HCT116 (cell line): ENCODE data around the gene CD7. TPM values are rescaled to one million over a fixed set of nuclear protein-coding genes. Genes with fewer than 3 reads are reported as not detected.

Experiments
- ATAC-seq: fragments of 200-7000 bp; cut with Tn5 transposase; 2 replicates; pipeline ENCODE4 v1.9.1; 2020; ENCODE audit warnings: mild to moderate bottlenecking, moderate library complexity
- BruUV-seq: library from RNA; stranded (reverse); fragments of 400-500 nt; replicated peaks from 2 replicates; lab custom pipeline; 2021; lab: Mats Ljungman, UMichigan
- CTCF ChIA-PET: fragments of 300-600 bp; sonication (Branson Sonifier 250); formaldehyde crosslinking; loops from one replicate; lab custom pipeline; 2021; ENCODE audit warnings: antibody characterized with exemption; lab: Charles Lee
- POLR2A ChIA-PET: fragments of 300-600, 350-600 bp; sonication (Branson Sonifier 250); formaldehyde crosslinking; loops from one replicate; lab custom pipeline; 2021; ENCODE audit warnings: antibody characterized with exemption; lab: Charles Lee
- RAD21 ChIA-PET, 2 experiments: fragments of 300-600 bp; sonication (Branson Sonifier 250); formaldehyde crosslinking; loops; one replicate each; lab custom pipeline; 2023; ENCODE audit warnings: low total read pairs in 2 of 2; ENCODE audit not compliant: uncharacterized antibody in 2 of 2, unreplicated experiment in 2 of 2, low non-redundant PET in 1 of 2; lab: Charles Lee
- DNase-seq: peaks from one replicate; pipeline ENCODE4 v3.0.0-alpha.2; 2010; ENCODE audit warnings: low read depth, low spot score
- H2AFZ ChIP-seq: fragments of 200-600 bp; shearing (Covaris generic), sonication (generic); 2 replicates; pipeline ENCODE4 v1.6.1; 2017; ENCODE audit warnings: low read depth, mixed run types, mixed read lengths, antibody characterized with exemption, low read length; ENCODE audit not compliant: poor library complexity, severe bottlenecking
- H3K27ac ChIP-seq: 2 replicates; pipeline ENCODE4 v1.5.1; 2012; ENCODE audit warnings: low read depth, low read length
- H3K27me3 ChIP-seq: fragments of 200-600 bp; sonication (generic); 2 replicates; pipeline ENCODE4 v1.6.1; 2016; ENCODE audit warnings: mixed run types, low read length, mixed read lengths; ENCODE audit not compliant: insufficient read depth
- H3K36me3 ChIP-seq, 2 experiments: fragments of 200-500 bp in 1 of 2; fragments of 200-600 bp in 1 of 2; sonication (Bioruptor generic) in 1 of 2; sonication (generic) in 1 of 2; 2 replicates each; pipeline versions ENCODE4 v1.5.1 to v1.6.1; 2014 to 2016; ENCODE audit warnings: low read length in 2 of 2, inconsistent platforms in 1 of 2, mixed read lengths in 1 of 2, mixed run types in 1 of 2; ENCODE audit not compliant: insufficient read depth in 2 of 2, control insufficient read depth in 1 of 2
- H3K4me1 ChIP-seq, 2 experiments: fragments of 200-600 bp in 1 of 2; sonication (generic) in 1 of 2; 2 replicates each; pipeline versions ENCODE4 v1.5.1 to v1.6.1; 2012 to 2017; ENCODE audit warnings: low read length in 2 of 2, inconsistent platforms in 1 of 2, mild to moderate bottlenecking in 1 of 2, mixed read lengths in 1 of 2, mixed run types in 1 of 2, moderate library complexity in 1 of 2; ENCODE audit not compliant: insufficient read depth in 2 of 2, control insufficient read depth in 1 of 2
- H3K4me2 ChIP-seq: fragments of 200-600 bp; sonication (generic); 2 replicates; pipeline ENCODE4 v1.6.1; 2017; ENCODE audit warnings: mixed run types, low read length, mixed read lengths
- H3K4me3 ChIP-seq, 2 experiments: fragments of 200-600 bp in 1 of 2; sonication (generic) in 1 of 2; replicated peaks in 1 of 2; 2 replicates each; pipeline ENCODE4 v1.5.1; 2011 to 2016; ENCODE audit warnings: low read length in 2 of 2, control low read depth in 1 of 2, low read depth in 1 of 2, mild to moderate bottlenecking in 1 of 2, mixed read lengths in 1 of 2, mixed run types in 1 of 2
- H3K79me2 ChIP-seq: fragments of 200-600 bp; sonication (generic); 2 replicates; pipeline ENCODE4 v1.6.1; 2017; ENCODE audit warnings: mild to moderate bottlenecking, mixed run types, low read length, moderate library complexity, mixed read lengths; ENCODE audit not compliant: insufficient read depth
- H3K9ac ChIP-seq: fragments of 200-600 bp; sonication (generic); 2 replicates; pipeline ENCODE4 v1.6.1; 2016; ENCODE audit warnings: low read length, mixed read lengths
- H3K9me2 ChIP-seq: fragments of 200-600 bp; sonication (generic), shearing (Covaris generic); 2 replicates; pipeline ENCODE4 v1.6.1; 2017; ENCODE audit warnings: mixed run types, mild to moderate bottlenecking, moderate library complexity; ENCODE audit not compliant: insufficient read depth
- H3K9me3 ChIP-seq, 2 experiments: fragments of 200-500 bp in 1 of 2; fragments of 200-600 bp in 1 of 2; sonication (Bioruptor generic) in 1 of 2; sonication (generic) in 1 of 2; 2 replicates each; pipeline ENCODE4 v1.6.1; 2014 to 2017; ENCODE audit warnings: low read length in 2 of 2, mixed read lengths in 2 of 2, inconsistent platforms in 1 of 2, low read depth in 1 of 2, mild to moderate bottlenecking in 1 of 2, mixed run types in 1 of 2, moderate library complexity in 1 of 2; ENCODE audit not compliant: control insufficient read depth in 1 of 2, insufficient read depth in 1 of 2
- H4K20me1 ChIP-seq: fragments of 200-600 bp; sonication (generic), shearing (Covaris generic); 2 replicates; pipeline ENCODE4 v1.6.1; 2017; ENCODE audit warnings: mixed run types, mild to moderate bottlenecking, moderate library complexity; ENCODE audit not compliant: insufficient read depth
- CBX3 ChIP-seq: IDR thresholded peaks from 2 replicates; pipeline ENCODE4 v1.6.1; 2012; ENCODE audit warnings: low read depth
- CEBPB ChIP-seq: IDR thresholded peaks from 2 replicates; pipeline ENCODE4 v1.6.1; 2012; ENCODE audit warnings: low read depth
- EGR1 ChIP-seq: IDR thresholded peaks from 2 replicates; pipeline ENCODE4 v1.6.1; 2012; ENCODE audit warnings: low read depth
- ELF1 ChIP-seq: IDR thresholded peaks from 2 replicates; pipeline ENCODE4 v1.6.1; 2012; ENCODE audit warnings: low read depth, borderline replicate concordance
- EZH2phosphoT487 ChIP-seq: fragments of 200-600 bp; IDR thresholded peaks from 2 replicates; pipeline ENCODE4 v1.6.1; 2018; ENCODE audit warnings: antibody characterized with exemption, borderline replicate concordance
- FOSL1 ChIP-seq: IDR thresholded peaks from 2 replicates; pipeline ENCODE4 v1.6.1; 2012; ENCODE audit warnings: low read depth
- JUND ChIP-seq: IDR thresholded peaks from 2 replicates; pipeline ENCODE4 v1.6.1; 2012
- SIN3A ChIP-seq: IDR thresholded peaks from 2 replicates; pipeline ENCODE4 v1.6.1; 2012; ENCODE audit warnings: low read depth
- SRF ChIP-seq: IDR thresholded peaks from 2 replicates; pipeline ENCODE4 v1.6.1; 2012; ENCODE audit warnings: low read depth
- TCF7L2 ChIP-seq: IDR thresholded peaks from 2 replicates; pipeline ENCODE4 v1.7.0; 2011; ENCODE audit warnings: borderline replicate concordance, inconsistent platforms; ENCODE audit not compliant: insufficient read depth, insufficient read length; ENCODE audit errors: extremely low read depth
- YY1 ChIP-seq: IDR thresholded peaks from 2 replicates; pipeline ENCODE4 v1.6.1; 2011; ENCODE audit warnings: low read length, low read depth, moderate library complexity, mild to moderate bottlenecking; ENCODE audit not compliant: insufficient replicate concordance; ENCODE audit errors: extremely low read depth
- ZNF274 ChIP-seq: fragments of 200-500 bp; sonication (Bioruptor generic); IDR thresholded peaks from 2 replicates; pipeline ENCODE4 v1.6.1; 2014; ENCODE audit warnings: mild to moderate bottlenecking, low read depth, low read length, inconsistent platforms
- intact Hi-C: fragments of 100-400 bp; cut with micrococcal nuclease; formaldehyde crosslinking; loops from 2 replicates; pipeline ENCODE4 v1.10.0; 2022
- total RNA-seq: library from RNA; stranded (reverse); gene quantifications from one replicate; pipeline ENCODE4 v1.2.1, GENCODE V29; 2021; ENCODE audit not compliant: unreplicated experiment
- TF ChIP-seq, protein P1 (sequence below): IDR thresholded peaks from 2 replicates; pipeline ENCODE4 v1.6.1; 2012
- TF ChIP-seq, protein P2 (sequence below), 3 experiments: fragments of 200-600 bp in 1 of 3; sonication (generic) in 1 of 3; IDR thresholded peaks in 2 of 3; conservative IDR thresholded peaks in 1 of 3; 2 replicates each; pipeline ENCODE4 v1.5.1; 2012 to 2017; ENCODE audit warnings: low read depth in 2 of 3, low read length in 2 of 3, antibody characterized with exemption in 1 of 3, borderline replicate concordance in 1 of 3, control low read depth in 1 of 3, mild to moderate bottlenecking in 1 of 3, mixed read lengths in 1 of 3, mixed run types in 1 of 3, moderate library complexity in 1 of 3; ENCODE audit not compliant: insufficient read depth in 1 of 3
- TF ChIP-seq, protein P3 (sequence below): IDR thresholded peaks from 2 replicates; pipeline ENCODE4 v1.6.1; 2012
- TF ChIP-seq, protein P4 (sequence below): IDR thresholded peaks from 2 replicates; pipeline ENCODE4 v1.6.1; 2012; ENCODE audit warnings: low read depth

The CD7 gene
- total RNA-seq, 1 experiment from 2014 or later = 0.61 TPM

DNA sequence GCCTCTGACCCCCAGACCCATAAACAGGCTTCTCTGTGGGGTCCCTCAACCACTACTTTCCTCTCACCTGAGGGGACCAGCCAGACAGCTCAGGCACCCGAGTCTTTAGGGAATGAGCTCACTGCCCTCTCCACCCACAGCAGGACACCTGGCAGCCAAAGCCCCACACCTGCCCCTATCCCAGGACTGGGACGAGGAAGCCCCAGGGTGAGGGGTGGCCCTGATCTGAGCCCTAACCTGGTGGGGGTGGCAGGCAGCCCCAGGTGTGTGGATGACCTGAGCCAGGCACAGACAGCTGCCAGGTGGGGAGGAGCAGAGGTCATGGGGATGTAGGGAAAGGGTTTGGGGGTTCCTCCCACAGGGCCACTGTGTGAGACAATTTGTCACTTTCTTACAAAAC is 40.0 kb upstream of the CD7 start:
- no peaks in the 10 kb centered on the region for H3K27me3 ChIP-seq
- no peaks in the 10 kb centered on the region for H3K79me2 ChIP-seq
- no peak overlapping the region for H3K4me2 ChIP-seq
- DNase-seq = no peak
- H3K9me2 ChIP-seq = no peaks in the 10 kb centered on the region
- H3K27ac ChIP-seq = no peak overlapping the region
- no peak for TF ChIP-seq SRF
- TF ChIP-seq, protein P1, sequence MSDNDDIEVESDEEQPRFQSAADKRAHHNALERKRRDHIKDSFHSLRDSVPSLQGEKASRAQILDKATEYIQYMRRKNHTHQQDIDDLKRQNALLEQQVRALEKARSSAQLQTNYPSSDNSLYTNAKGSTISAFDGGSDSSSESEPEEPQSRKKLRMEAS = no peak
- TF ChIP-seq ZNF274 = no peak
- no peak for TF ChIP-seq CEBPB
- TF ChIP-seq, protein P2, sequence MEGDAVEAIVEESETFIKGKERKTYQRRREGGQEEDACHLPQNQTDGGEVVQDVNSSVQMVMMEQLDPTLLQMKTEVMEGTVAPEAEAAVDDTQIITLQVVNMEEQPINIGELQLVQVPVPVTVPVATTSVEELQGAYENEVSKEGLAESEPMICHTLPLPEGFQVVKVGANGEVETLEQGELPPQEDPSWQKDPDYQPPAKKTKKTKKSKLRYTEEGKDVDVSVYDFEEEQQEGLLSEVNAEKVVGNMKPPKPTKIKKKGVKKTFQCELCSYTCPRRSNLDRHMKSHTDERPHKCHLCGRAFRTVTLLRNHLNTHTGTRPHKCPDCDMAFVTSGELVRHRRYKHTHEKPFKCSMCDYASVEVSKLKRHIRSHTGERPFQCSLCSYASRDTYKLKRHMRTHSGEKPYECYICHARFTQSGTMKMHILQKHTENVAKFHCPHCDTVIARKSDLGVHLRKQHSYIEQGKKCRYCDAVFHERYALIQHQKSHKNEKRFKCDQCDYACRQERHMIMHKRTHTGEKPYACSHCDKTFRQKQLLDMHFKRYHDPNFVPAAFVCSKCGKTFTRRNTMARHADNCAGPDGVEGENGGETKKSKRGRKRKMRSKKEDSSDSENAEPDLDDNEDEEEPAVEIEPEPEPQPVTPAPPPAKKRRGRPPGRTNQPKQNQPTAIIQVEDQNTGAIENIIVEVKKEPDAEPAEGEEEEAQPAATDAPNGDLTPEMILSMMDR (IDR thresholded peaks at IDR 0.05 in 2 of 3, conservative IDR thresholded peaks at IDR 0.05 in 1 of 3; ENCODE audit: borderline replicate concordance in 1 of 3, insufficient read depth in 1 of 3, low read depth in 2 of 3, low read length in 2 of 3) = no peak
- no peak for TF ChIP-seq ELF1
- TF ChIP-seq, protein P3, sequence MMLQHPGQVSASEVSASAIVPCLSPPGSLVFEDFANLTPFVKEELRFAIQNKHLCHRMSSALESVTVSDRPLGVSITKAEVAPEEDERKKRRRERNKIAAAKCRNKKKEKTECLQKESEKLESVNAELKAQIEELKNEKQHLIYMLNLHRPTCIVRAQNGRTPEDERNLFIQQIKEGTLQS = no peak
- no peak for TF ChIP-seq FOSL1
- no peak for TF ChIP-seq SIN3A
- TF ChIP-seq CBX3 = no peak
- TF ChIP-seq EZH2phosphoT487 = no peak
- no peak for TF ChIP-seq TCF7L2
- TF ChIP-seq, protein P4, sequence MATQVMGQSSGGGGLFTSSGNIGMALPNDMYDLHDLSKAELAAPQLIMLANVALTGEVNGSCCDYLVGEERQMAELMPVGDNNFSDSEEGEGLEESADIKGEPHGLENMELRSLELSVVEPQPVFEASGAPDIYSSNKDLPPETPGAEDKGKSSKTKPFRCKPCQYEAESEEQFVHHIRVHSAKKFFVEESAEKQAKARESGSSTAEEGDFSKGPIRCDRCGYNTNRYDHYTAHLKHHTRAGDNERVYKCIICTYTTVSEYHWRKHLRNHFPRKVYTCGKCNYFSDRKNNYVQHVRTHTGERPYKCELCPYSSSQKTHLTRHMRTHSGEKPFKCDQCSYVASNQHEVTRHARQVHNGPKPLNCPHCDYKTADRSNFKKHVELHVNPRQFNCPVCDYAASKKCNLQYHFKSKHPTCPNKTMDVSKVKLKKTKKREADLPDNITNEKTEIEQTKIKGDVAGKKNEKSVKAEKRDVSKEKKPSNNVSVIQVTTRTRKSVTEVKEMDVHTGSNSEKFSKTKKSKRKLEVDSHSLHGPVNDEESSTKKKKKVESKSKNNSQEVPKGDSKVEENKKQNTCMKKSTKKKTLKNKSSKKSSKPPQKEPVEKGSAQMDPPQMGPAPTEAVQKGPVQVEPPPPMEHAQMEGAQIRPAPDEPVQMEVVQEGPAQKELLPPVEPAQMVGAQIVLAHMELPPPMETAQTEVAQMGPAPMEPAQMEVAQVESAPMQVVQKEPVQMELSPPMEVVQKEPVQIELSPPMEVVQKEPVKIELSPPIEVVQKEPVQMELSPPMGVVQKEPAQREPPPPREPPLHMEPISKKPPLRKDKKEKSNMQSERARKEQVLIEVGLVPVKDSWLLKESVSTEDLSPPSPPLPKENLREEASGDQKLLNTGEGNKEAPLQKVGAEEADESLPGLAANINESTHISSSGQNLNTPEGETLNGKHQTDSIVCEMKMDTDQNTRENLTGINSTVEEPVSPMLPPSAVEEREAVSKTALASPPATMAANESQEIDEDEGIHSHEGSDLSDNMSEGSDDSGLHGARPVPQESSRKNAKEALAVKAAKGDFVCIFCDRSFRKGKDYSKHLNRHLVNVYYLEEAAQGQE = no peak
- TF ChIP-seq YY1 = no peak
- TF ChIP-seq EGR1 = no peak
- TF ChIP-seq JUND = no peak
- TF ChIP-seq, all 23 proteins: peak for 0
- Histone ChIP-seq H4K20me1 (no peaks in the 10 kb centered on the region), H3K36me3 (no peaks in the 10 kb centered on the region), H3K4me3 (no peak overlapping the region), H3K4me1 (peaks cover 13 to 24% of the 10 kb centered on the region in 2 experiments; a peak in 3 of 4 replicates), H3K9ac (no peak overlapping the region), H2AFZ (no peak overlapping the region), H3K9me3 (no peaks in the 10 kb centered on the region)
- POLR2A ChIA-PET = no interaction called here
- ATAC-seq = no peak
- CTCF ChIA-PET = interaction anchor here (1.6 to 1.9 kb wide), 2 partner anchors 57 to 197 kb away, joined by 5 to 7 read pairs; no protein-coding TSS in a partner anchor
- RAD21 ChIA-PET = interaction anchor here in 1 of 2 experiments (0.6 kb wide), 1 partner anchor 179 kb away, joined by 12 read pairs; no protein-coding TSS in a partner anchor
- intact Hi-C loops = no loop called here
- no TSS peak for BruUV-seq
